ENCODE data around the gene PLB1.

PLB1 gene

GRCh38 chr2:28592481-28592880, 96.6 kb downstream of the PLB1 start:
- no peak for FAIRE-seq

- FAIRE-seq, result no peak
Observed at GRCh38 chr2:28593160-28593755, 97.4 kb downstream of the PLB1 start.

- no peak for FAIRE-seq
Observed at GRCh38 chr2:28594000-28594331, 98.1 kb downstream of the PLB1 start.

- FAIRE-seq, result peak; percentile 58
Observed at GRCh38 chr2:28594332-28595108, 98.7 kb downstream of the PLB1 start.

- no peak for FAIRE-seq
Observed at GRCh38 chr2:28595323-28595722, 99.5 kb downstream of the PLB1 start.

- no peak for FAIRE-seq
Observed at GRCh38 chr2:28598484-28598883, 102.6 kb downstream of the PLB1 start.

GRCh38 chr2:28600181-28600580, 104.3 kb downstream of the PLB1 start:
- no peak for FAIRE-seq

GRCh38 chr2:28601616-28602015, 105.8 kb downstream of the PLB1 start:
- FAIRE-seq, result no peak

GRCh38 chr2:28602136-28602660, 106.3 kb downstream of the PLB1 start:
- no peak for FAIRE-seq

- no peak for FAIRE-seq
Observed at GRCh38 chr2:28602751-28603639, 107.1 kb downstream of the PLB1 start.

- no peak for FAIRE-seq
Observed at GRCh38 chr2:28603821-28604220, 108.0 kb downstream of the PLB1 start.

- FAIRE-seq, result no peak
Observed at GRCh38 chr2:28604284-28604843, 108.5 kb downstream of the PLB1 start.

- no peak for FAIRE-seq
Observed at GRCh38 chr2:28606986-28607441, 111.2 kb downstream of the PLB1 start.

GRCh38 chr2:28607730-28608499, 112.1 kb downstream of the PLB1 start:
- no peak for FAIRE-seq

- no peak for FAIRE-seq
Observed at GRCh38 chr2:28608500-28609424, 112.9 kb downstream of the PLB1 start.

GRCh38 chr2:28610583-28611201, 114.8 kb downstream of the PLB1 start:
- FAIRE-seq, result no peak

GRCh38 chr2:28612131-28612812, 116.4 kb downstream of the PLB1 start:
- FAIRE-seq, result no peak

GRCh38 chr2:28613186-28613585, 117.3 kb downstream of the PLB1 start:
- no peak for FAIRE-seq

GRCh38 chr2:28613633-28614501, 118.0 kb downstream of the PLB1 start:
- FAIRE-seq, result peak; percentile 70
